NCI-H2171 treated with DMSO at 0.1 percent for 48 hours (cell line): ENCODE results near the gene GNAI2.
"Not testable (repeated sequence)": the region's sequence is repeated elsewhere in the genome, so short reads cannot be mapped to it uniquely, and the experiment has no call there.

ENCODE experiments used
- DNase-seq: peaks from one replicate; lab custom pipeline; 2025; lab: John Stamatoyannopoulos, UW

GNAI2 gene

DNA sequence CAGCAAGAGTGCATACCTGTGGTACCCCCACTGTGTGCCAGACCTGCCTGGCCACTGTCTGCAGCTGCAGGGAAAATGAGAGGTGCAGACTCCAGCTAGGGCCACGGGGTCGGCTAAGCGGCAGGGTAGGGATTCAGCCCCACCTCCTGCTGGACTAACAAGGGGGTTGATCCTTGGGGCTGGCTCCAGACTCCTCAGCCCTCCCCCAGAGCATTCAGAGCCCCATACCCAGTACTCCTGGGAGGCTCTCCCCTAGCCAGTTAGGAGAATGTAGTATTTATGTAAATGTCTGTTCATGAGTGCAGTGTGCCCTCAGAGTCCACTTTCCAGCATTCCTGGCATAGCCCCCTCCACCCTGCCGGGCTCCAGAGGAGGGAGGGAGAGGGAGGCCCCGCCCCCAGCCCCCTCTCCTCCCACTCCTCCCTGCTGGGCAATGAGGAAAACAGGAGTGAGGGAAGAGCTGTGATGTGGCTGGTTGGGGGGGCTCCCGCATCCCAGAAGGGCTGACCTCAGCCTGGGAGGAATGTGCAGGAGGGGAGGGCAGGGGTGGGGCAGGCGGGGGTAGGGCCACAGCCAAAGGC lies 28.5 kb downstream of the GNAI2 start:
- DNase-seq, result no peak

GRCh38 chr3:50264964-50265485 lies 29.0 kb downstream of the GNAI2 start:
- no peak for DNase-seq

DNA sequence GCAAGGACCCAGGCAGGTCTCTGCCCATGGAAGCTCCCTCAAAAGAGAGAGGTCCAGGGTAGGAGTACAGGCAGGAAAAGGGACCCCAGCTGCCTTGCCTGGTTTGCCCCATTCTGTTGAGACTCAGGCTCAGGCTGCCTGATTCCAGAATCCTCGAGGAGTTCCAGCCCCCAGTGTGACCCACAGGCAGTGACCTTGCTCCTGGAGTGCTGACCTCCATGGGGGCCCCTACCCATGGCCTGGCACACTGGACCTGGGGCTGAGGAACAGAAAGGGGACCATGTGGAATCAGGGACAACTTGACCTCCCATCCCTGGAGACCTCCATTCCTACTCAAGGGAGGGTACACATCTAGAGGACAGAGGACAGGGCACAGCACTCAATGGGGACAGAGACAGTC lies 29.6 kb downstream of the GNAI2 start:
- no peak for DNase-seq

GRCh38 chr3:50266017-50266416 lies 30.0 kb downstream of the GNAI2 start:
- no peak for DNase-seq

- DNase-seq, result no peak
Measured at GRCh38 chr3:50266836-50267235, 30.8 kb downstream of the GNAI2 start.

DNA sequence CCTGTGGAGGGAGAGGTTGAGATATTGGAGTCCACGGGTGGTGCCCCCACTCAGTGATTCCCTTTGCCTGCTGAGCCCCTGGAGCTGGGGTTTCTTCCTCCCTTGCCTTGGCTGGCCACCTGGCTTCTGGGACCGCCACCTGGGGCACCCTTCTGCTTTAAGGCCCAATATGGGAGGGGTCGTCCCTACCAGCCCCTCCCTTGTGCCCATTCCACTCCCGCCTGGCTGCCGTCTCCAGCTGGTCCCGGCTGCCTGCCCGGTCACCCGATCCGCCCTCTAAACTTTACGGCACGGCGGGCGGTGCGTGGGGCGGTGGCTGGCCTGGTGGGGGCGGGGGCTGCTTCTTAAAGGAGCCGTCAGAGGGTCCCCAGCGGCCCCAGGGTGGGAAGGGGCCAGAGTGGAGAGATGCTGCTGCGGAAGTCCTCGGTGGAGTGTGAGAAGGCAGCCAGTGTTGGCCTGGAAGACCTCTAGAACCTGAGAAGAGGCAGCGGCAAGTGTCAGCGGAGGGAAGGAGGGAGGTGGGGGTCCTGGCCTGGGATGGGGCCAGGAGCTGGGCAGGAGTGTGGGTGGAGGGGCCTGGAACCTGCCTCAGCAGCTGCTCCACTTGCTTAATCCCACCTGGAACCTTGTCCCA lies 31.4 kb downstream of the GNAI2 start:
- peak; percentile 44 for DNase-seq

DNA sequence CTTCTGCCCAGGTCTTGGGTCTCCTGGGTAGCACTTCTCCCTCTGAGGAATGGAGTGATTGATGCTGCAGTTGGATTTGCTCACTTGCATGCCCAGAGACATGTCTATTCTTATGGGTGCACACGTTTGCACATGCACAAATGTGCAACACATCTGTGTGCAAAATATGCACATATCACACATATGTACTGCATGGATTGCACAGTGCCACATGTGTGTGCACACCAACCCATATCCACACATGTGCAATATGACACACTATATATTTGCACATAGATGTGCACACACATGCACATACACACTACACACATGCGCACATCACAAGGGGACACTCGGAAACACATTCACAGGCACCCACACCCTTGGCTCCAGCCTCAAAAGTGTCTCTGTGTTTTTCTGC lies 32.3 kb downstream of the GNAI2 start:
- DNase-seq, result no peak

DNA sequence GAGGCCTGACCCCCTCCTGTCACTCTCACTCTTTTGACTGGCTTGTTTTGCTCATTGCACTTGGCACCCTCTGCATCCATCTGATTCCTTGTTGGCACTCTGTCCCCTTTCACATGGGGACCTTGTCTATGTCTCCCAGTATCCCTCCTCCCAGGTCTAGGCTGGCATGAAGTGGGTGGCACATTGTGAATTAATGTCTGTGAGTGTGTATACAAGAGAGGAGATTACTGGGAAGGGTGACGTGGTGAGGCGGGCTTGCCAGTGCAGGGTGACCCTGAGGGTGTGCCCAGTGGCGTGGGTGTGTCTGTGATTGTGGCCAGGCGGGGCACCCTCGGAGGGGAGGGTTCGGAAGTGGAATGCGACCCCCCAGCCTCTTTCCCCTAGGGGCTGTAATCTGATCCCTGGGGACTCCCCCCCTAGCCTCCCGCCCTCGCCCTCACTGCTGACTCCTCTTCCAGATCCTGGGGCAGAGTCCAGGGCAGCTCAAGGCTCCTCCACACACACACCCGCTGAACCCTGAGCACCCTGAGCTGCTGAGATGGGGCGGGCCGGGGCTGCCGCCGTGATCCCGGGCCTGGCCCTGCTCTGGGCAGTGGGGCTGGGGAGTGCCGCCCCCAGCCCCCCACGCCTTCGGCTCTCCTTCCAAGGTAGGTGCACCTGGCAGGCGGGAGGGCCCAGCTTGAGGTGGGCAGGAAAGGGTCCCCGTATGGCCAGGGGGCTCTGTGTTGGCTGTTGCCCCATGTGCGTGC lies 32.9 kb downstream of the GNAI2 start, which contains the start of gene SEMA3B:
SEMA3B (plus strand) TSS at position 445 of the 749 bp plus-strand sequence; CDS start at position 539, 94 bp downstream.
- DNase-seq, result no peak

GRCh38 chr3:50269460-50269859 lies 33.5 kb downstream of the GNAI2 start:
- no peak for DNase-seq

DNA sequence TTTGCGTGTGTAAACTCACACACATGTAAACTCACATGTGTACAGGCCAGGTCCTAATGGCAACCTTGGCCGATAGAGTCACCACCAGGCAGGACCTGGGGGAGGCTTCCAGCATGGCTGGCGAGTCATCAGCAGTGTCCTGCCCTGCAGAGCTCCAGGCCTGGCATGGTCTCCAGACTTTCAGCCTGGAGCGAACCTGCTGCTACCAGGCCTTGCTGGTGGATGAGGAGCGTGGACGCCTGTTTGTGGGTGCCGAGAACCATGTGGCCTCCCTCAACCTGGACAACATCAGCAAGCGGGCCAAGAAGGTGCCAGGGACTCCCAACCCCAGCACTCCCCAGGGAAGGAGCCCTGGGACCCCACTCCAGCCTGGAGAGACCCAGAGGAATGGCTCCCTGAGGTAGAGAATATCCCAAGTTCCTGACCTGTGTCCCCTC lies 34.0 kb downstream of the GNAI2 start:
- DNase-seq, result no peak

- no peak for DNase-seq
Measured at GRCh38 chr3:50270422-50271224, 34.6 kb downstream of the GNAI2 start.

DNA sequence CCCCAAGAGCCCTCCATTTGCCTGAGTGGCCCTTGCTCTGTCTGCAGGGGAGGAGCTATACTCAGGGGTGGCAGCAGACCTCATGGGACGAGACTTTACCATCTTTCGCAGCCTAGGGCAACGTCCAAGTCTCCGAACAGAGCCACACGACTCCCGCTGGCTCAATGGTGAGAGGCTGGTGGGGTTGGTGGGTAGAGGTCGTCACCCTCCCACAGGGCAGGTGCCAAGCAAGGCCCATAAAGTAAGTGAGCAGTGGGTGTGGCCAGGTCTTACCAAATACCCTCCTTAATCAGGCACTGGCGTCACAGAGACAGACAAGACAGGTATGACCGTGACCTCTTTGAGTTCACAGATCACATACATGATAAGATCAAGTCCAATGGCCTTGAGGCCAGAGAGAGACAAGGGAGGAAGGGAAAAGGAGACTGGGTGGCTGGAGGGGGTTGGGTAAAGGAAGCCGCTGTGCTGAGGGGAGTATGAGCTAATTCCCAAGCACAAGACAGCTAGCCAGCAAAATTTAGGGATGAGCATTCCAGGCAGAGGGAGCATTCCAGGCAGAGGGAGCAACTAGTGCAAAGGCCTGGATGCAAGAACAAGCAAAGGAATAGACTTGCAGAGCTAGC lies 35.4 kb downstream of the GNAI2 start:
- DNase-seq, result no peak

DNA sequence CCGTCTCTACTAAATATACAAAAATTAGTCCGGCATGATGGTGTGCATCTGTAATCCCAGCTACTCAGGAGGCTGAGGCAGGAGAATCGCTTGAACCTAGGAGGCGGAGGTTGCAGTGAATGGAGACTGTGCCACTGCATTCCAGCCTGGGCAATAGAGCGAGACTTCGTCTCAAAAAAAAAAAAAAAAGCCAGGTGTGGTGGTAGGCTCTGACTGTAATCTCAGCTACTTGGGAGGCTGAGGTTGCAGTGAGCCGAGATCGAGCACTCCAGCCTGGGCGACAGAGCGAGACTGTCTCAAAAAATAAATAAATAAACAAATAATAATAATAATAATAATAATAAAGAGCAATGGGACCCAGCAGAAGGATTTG lies 36.5 kb downstream of the GNAI2 start:
- DNase-seq, result not testable (repeated sequence)

GRCh38 chr3:50272911-50273688 lies 37.1 kb downstream of the GNAI2 start:
- peak; percentile 60 for DNase-seq

GRCh38 chr3:50273689-50274065 lies 37.7 kb downstream of the GNAI2 start:
- no peak for DNase-seq

GRCh38 chr3:50274371-50275104 lies 38.5 kb downstream of the GNAI2 start:
- DNase-seq, result peak; percentile 15

GRCh38 chr3:50275141-50275995 lies 39.4 kb downstream of the GNAI2 start:
- no peak for DNase-seq

- DNase-seq, result no peak
Measured at GRCh38 chr3:50275996-50276761, 40.2 kb downstream of the GNAI2 start.

- no peak for DNase-seq
Measured at GRCh38 chr3:50276762-50277101, 40.7 kb downstream of the GNAI2 start.
